ENCODE measurements around the gene WNK1.

WNK1 gene

DNA sequence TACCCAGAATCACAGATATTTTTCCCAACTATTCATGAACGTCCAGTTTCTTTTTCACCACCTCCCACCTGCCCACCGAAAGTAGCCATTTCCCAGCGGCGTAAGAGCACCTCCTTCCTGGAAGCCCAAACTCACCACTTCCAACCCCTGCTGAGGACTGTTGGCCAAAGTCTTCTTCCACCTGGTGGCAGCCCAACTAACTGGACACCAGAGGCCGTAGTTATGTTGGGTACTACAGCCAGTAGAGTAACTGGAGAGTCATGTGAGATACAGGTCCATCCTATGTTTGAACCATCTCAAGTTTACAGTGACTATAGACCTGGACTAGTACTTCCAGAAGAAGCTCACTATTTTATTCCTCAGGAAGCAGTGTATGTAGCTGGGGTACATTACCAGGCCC lies 115.5 kb downstream of the WNK1 start:
- DNase-seq = no peak

DNA sequence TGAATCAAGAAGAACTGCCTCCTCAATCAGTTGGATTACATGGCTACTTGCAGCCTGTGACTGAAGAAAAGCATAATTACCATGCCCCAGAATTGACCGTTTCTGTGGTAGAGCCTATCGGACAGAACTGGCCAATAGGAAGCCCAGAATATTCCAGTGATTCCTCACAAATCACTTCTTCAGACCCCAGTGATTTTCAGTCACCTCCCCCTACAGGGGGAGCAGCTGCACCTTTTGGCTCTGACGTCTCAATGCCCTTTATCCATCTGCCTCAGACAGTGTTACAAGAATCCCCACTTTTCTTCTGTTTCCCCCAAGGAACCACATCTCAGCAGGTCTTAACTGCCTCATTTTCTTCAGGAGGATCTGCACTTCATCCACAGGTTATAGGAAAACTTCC lies 116.3 kb downstream of the WNK1 start:
- DNase-seq = no peak

DNA sequence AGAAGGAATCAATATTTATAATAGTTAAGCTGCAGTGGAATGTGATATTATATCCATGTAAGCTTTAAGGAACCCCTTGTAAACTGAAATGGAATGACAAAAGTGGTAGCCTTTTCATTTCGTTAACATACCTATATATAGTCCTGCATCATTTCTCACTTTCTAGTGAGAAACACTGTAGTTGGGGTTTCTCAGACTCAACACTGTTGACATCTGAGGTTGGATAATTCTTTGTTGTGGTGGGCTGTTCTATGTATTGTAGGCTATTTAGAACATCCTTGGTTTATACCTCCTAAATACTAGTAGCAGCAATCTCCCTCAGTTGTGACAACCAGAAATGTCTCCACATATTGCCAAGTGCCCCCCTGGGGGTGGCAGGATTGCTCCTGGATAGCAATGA lies 118.0 kb downstream of the WNK1 start:
- DNase-seq = no peak

DNA sequence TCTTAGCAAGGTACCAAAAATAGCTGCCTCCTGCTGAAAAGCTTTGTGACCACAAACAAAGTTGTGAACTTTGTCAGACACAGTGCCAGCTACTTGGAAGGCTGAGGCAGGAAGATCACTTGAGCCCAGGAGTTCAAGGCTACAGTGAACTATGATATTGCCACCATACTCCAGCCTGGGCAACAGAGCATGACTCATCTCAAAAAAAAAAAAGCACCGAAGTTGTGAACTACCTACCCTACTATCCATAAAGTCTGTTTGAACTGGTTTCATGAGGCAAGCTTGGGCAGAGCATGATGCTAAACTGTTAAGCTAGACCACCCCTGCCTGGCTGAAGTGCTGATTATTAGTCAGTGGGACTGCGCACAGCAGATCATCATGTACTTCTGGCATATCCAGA lies 121.6 kb downstream of the WNK1 start:
- peak; percentile 6 for DNase-seq

DNA sequence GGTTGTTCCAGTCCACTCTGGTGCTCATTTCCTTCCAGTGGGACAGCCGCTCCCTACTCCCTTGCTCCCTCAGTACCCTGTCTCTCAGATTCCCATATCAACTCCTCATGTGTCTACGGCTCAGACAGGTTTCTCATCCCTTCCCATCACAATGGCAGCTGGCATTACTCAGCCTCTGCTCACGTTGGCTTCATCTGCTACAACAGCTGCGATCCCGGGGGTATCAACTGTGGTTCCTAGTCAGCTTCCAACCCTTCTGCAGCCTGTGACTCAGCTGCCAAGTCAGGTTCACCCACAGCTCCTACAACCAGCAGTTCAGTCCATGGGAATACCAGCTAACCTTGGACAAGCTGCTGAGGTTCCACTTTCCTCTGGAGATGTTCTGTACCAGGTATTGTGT lies 127.3 kb downstream of the WNK1 start:
- peak; percentile 51 for DNase-seq

DNA sequence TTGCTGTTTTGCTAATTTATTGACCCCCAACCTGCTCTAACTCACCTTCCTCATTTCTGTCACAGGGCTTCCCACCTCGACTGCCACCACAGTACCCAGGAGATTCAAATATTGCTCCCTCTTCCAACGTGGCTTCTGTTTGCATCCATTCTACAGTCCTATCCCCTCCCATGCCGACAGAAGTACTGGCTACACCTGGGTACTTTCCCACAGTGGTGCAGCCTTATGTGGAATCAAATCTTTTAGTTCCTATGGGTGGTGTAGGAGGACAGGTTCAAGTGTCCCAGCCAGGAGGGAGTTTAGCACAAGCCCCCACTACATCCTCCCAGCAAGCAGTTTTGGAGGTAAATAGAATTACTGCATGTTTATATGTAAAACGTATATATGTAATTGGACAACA lies 128.3 kb downstream of the WNK1 start:
- no peak for DNase-seq

DNA sequence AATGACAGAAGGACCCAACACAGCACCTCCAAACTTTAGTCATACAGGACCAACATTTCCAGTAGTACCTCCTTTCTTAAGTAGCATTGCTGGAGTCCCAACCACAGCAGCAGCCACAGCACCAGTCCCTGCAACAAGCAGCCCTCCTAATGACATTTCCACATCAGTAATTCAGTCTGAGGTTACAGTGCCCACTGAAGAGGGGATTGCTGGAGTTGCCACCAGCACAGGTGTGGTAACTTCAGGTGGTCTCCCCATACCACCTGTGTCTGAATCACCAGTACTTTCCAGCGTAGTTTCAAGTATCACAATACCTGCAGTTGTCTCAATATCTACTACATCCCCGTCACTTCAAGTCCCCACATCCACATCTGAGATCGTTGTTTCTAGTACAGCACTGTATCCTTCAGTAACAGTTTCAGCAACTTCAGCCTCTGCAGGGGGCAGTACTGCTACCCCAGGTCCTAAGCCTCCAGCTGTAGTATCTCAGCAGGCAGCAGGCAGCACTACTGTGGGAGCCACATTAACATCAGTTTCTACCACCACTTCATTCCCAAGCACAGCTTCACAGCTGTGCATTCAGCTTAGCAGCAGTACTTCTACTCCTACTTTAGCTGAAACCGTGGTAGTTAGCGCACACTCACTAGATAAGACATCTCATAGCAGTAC lies 132.5 kb downstream of the WNK1 start:
- no peak for DNase-seq

DNA sequence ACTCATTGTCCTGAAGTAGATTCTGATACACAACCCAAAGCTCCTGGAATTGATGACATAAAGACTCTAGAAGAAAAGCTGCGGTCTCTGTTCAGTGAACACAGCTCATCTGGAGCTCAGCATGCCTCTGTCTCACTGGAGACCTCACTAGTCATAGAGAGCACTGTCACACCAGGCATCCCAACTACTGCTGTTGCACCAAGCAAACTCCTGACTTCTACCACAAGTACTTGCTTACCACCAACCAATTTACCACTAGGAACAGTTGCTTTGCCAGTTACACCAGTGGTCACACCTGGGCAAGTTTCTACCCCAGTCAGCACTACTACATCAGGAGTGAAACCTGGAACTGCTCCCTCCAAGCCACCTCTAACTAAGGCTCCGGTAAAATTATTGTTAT lies 133.3 kb downstream of the WNK1 start:
- no peak for DNase-seq

DNA sequence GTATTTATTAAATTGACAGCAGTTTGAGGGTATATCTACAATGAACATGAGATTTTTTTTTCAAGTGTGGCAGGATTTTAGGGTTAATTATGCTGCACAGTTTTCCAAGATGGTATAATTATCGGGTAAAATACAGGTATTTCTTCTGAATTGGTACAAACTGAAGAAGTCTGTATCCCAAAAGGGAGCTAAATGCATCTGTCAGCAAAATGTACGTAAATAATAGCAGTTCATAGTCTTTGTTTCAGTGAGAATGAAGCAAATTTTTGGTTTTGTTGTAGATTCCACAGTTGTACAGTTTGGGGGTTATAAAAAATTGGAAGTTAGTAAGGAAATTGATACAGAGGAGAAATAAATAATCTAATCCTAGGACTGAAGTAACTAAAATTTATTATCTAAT lies 133.8 kb downstream of the WNK1 start:
- no peak for DNase-seq

DNA sequence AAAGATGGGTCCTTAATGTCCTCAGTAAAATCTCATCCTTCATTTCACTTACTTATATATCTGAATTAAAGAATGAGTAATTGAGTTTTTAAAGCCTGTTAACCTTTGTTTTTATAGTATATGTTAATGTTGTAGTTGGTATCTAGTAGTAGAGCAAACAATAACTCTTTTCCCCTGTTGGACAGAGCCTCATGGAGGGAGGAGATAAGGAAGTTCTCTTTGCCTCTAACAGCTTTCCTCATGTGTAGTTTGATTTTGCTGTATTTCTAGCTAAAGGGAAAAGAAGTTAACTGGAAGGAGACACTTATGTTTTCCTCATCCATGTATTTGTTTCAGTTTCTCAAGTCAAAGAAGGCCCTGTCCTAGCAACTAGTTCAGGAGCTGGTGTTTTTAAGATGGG lies 141.8 kb downstream of the WNK1 start:
- no peak for DNase-seq

DNA sequence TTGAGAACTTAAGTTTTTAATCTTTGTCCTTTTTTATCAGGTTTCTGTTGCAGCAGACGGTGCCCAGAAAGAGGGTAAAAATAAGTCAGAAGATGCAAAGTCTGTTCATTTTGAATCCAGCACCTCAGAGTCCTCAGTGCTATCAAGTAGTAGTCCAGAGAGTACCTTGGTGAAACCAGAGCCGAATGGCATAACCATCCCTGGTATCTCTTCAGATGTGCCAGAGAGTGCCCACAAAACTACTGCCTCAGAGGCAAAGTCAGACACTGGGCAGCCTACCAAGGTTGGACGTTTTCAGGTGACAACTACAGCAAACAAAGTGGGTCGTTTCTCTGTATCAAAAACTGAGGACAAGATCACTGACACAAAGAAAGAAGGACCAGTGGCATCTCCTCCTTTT lies 143.7 kb downstream of the WNK1 start:
- no peak for DNase-seq

DNA sequence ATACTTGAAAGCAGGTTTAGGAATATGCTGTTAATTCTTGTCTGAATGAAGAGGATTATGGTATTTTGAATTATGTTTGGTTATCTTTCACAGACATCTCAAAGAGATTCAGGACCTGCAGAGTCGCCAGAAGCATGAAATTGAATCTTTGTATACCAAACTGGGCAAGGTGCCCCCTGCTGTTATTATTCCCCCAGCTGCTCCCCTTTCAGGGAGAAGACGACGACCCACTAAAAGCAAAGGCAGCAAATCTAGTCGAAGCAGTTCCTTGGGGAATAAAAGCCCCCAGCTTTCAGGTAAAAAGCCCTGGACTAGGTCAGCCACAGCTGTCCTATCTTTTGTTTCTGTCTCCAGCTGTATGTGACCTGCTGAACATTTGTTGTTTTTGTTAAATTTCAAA lies 145.0 kb downstream of the WNK1 start:
- no peak for DNase-seq

DNA sequence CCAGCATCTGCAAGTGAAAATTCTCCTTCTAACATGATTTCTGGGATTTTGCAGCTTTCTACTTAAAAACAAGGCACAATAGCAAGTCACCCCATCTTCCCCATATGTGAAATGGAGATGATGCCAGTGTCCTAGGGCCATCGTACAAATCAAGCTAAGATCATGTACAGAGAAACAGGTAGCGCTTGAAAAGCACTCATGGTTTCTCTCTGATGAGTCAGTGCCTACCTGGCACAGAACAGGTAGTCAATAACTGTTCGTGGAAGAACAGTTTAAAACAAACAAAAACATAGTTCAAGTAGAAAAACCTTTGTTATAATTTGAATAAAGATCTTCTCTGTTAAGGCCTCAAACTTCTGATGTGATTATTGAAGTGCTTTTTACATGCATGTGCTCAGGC lies 150.2 kb downstream of the WNK1 start:
- no peak for DNase-seq

DNA sequence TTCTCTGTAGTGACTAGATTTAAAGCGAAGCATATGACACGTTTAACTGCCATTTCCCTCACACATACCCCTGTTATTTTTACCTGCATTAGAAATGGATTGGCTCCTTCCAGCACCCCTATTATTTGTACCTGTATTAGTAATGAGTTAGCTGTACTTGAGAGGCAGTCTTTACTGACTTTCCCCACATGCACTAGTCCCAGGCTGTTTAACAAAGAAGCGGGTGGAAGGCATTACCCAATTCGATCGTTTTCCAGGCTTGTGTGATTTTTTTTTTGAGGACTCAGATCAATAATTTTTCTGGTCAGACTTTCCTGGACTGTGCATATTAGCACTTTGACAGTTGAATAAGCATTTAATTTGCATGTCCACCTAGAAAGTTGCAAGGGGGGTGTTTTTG lies 150.7 kb downstream of the WNK1 start:
- DNase-seq = no peak

DNA sequence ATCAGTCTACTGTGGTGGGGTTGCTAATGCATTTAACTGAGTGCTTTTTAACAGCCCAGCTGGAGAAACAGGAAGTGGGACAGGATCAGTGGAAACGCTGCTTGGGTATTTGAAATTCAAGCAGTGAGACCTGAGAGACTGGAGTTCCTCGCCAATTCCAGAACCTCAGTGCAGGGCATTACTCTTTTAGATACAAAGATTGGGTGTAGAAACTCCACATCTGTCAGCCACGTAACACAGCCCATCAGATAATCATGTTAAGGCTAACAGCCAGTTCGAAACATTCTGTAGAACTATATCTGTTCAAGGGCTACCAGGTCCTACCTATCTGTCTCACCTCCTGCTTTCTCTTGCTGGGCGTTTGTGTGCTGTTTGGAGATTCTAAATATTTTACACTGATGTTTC lies 151.6 kb downstream of the WNK1 start:
- DNase-seq = no peak

DNA sequence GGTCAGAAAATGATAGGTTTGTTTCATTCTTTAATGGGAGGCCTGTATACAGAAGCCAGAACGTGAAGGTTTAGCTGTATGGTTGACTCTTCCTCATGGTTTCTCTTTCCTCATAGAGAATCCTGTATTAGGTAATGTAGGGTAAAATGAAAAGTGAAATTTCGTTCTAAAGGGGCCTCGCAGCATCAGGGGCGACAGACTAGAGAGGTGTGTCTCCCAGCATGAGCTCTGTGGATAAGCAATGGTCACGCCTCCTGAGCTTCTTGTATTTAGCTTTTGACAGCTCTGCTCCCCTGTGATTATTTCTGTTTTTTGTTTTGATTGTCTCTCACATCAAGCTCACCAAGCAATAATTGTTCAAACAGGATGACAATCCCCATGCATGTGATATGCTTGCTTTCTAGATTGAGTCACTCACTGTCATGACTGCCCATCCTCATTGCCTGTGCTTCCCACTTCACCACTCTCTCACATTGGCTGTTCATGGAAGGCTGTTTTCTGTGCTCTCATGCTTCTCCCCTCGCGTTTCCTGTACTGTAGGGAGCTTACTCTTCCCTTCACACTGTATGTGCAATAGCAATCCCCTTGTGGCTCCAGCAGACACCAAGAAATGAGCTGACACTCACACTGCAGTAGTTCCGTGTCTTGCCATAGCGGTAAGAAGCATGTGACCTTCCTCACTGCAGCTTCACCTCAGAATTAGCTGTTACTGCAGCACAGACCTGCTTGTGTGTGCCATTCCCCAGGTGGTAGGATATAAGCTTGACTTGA lies 153.1 kb downstream of the WNK1 start:
- no peak for DNase-seq

DNA sequence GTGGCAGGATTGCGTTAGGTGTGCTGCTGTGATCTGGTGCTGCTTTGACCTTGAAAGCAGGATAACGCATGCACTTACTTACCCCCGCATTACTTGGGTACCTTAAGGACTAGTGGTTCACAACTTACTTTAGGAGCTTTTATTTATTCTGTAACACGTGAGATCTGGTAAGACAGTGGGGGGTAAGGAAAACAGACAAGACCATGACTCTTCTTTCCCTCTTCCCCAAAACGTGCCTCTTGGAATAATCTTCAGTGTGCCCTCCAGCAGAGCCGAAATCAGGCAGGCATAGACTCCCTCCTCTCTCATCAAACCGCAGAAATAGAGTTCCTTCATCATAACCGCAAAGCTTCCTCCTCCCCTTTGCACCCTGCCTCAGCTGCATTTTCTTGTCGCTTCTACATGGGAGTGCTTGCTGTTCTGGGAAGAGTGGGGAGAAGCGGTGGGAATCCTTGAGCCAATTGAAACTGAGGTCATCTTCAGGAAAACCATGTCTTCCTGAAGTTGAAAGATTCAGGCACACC lies 153.7 kb downstream of the WNK1 start:
- no peak for DNase-seq

DNA sequence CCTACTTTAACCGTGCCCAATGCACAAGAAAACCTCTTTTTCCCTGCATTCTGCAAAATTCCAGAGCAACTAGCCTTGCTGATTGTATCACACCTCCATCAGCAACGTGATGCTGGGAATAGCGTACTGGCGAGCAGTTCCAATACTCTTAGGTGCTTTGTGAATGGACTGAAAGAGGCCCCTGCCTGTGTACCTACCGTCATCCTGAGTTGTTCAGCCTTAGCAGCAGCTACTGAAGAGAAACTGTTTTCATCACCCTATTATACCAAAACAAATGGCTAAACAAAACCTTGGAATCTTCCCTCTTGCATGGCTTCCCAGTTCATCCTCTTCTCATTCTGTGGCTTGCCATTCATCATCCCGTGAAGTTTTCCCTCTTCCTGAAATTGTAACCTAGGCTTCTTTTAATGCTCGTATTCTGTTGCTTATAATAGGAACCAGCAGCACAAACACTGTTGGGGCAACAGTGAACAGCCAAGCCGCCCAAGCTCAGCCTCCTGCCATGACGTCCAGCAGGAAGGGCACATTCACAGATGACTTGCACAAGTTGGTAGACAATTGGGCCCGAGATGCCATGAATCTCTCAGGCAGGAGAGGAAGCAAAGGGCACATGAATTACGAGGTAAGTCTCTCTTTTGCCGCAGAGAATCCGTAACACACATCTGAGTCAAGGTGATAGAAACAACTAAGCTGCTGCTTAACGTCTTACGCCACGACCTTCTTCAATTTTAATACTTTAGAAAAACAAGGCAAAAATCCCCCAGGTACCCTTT lies 155.2 kb downstream of the WNK1 start:
- no peak for DNase-seq

DNA sequence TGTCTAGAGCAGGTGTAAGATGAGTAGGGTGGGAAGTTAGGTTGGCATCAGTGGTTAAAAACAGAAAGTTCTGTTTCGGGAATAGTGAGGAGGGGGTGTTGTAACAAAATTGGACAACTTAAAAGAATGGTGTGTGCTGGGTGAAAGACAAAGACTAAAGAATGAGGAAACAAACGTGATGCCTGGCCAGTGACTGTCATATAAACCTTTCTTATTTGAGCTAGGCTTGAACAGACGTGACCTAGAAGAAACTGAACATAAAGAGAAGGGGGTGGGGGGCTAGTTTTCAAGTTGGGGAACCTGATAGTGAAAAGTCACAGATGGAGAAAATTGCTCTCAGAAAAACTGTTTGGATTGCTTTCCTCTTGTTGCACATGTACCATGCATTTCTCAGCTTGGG lies 157.5 kb downstream of the WNK1 start:
- no peak for DNase-seq

DNA sequence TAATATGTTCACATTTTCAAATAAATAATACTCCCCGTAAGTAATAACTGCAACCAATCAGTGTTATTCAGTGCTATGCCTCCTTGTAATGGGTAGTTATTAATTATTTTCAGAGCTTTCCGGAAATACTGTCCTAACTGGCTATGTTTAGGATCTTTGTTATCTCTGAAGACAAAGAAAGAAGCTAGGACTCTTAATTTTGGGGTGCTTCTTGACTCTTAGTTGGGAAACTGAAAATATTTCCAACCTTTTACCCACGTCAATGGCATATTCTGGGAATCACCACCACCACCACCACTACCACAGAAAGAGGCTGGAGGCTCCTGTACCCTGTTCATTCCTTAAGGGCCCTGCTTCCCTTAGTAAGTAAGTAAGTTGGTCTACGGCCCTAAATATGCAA lies 158.0 kb downstream of the WNK1 start:
- DNase-seq = no peak

DNA sequence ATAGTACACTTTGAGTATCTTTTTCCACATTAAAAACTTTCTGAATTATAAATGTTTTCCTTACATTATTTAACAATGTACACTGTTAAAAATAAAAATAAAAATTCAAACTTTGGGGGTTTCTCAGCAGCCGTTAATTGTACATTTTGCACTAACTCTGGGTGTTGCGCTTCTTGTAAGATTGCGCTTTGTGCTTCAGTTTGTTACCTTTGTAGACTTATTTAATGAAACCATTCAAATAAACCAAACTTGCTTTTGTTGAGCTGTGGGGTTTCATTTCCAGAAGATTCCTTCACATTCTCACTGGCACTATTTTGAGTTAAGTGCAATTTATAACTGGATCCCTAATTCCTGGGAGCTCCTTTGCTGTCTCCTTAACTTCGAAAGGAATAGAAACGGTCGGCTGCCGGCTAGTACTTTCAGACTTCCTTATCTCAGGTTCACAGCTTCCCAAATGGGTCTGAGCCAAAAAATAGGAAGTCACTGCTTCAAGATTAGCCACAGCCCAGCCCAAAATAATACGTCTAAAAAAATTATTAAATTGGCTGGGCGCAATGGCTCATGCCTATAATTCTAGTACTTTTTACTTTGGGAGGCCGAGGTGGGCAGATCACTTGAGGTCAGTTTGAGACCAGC lies 158.9 kb downstream of the WNK1 start:
- DNase-seq = no peak

DNA sequence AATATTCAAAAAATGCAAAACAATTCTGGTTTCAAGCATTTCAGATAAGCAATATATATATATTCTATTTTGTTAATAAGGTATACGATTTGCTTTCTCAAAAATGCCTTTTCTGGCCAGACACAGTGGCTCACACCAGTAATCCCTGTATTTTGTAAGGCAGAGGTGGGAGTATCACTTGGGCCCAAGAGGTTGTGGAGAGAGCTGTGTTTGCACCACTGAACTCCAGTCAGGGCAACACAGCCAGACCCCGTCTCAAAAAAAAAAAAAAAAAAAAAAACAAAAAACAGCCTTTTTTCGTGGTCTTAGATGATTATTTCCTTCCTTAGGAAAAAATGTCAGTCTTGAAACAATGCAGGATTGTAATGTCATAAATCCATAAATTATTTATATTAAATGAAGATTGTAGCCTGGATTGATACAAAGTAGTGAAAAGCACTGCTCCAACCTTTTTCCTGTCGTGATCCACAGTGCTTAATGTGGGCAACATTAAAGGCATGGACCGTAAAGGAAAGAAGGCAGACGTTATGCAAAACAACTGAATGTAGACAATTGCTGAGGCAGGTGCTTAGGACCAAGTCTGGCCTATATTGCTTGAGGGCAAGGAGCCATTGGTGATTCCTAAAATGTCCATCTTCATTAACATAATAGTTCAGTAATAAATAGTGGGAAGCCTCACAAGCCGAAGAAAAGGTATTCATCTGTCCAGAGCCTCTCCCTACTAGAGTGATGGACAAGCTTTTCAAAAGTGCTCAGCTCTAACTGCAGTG lies 160.3 kb downstream of the WNK1 start:
- DNase-seq = no peak
